K562 (cell line): ENCODE measurements around the gene PRSS1. TPM values are rescaled to one million over a fixed set of nuclear protein-coding genes. Genes with fewer than 3 reads are reported as not detected.

Experiments
- ATAC-seq: fragments of 200-7000 bp; cut with Tn5 transposase; 3 replicates; pipeline ENCODE4 v1.9.1; 2020; ENCODE audit warnings: moderate library complexity
- BruUV-seq: library from RNA; stranded (reverse); fragments of 400-500 nt; replicated peaks from 2 replicates; lab custom pipeline; 2021; lab: Mats Ljungman, UMichigan
- CTCF ChIA-PET: fragments of 300-600 bp; formaldehyde crosslinking; extraction: SDS; loops from one replicate; lab custom pipeline; 2021; ENCODE audit warnings: low intra/inter-chr PET ratio; lab: Yijun Ruan, JAX
- POLR2A ChIA-PET: fragments of 300-600, 350-650 bp; sonication (Branson Sonifier 250); formaldehyde crosslinking; extraction: SDS; loops from one replicate; lab custom pipeline; 2021; ENCODE audit warnings: antibody characterized with exemption, inconsistent platforms; lab: Yijun Ruan, JAX
- DNase-seq, 4 experiments: peaks; one replicate each; pipeline versions ENCODE4 v3.0.0 to v3.0.0-alpha.2; 2011 to 2018; ENCODE audit warnings: low spot score in 3 of 4, mixed read lengths in 3 of 4; ENCODE audit errors: extremely low read depth in 1 of 4
- FAIRE-seq: peaks from 2 replicates; lab custom pipeline; 2011; peaks lifted over from hg19 to GRCh38; lab: Jason Lieb, UNC
- H2AFZ ChIP-seq: 2 replicates; pipeline ENCODE4 v1.6.0; 2011; ENCODE audit warnings: low read depth, low read length, control low read depth, inconsistent platforms
- H3K27ac ChIP-seq: fragments of 200-600 bp; 3 replicates; pipeline ENCODE4 v1.8.0; 2011; ENCODE audit warnings: low read depth, mild to moderate bottlenecking, control low read depth, inconsistent platforms, low read length, moderate library complexity, mixed read lengths; ENCODE audit errors: extremely low read depth
- H3K27me3 ChIP-seq, 2 experiments: fragments of 300-600 bp in 1 of 2; 2 replicates in 1 of 2; 3 replicates in 1 of 2; pipeline versions ENCODE4 v1.6.0 to v1.8.0; 2011; ENCODE audit warnings: inconsistent platforms in 2 of 2, low read length in 2 of 2, mild to moderate bottlenecking in 1 of 2, mixed read lengths in 1 of 2, moderate library complexity in 1 of 2; ENCODE audit not compliant: control insufficient read depth in 2 of 2, insufficient read depth in 2 of 2
- H3K36me3 ChIP-seq: fragments of 300-600 bp; 3 replicates; pipeline ENCODE4 v1.8.0; 2011; ENCODE audit warnings: mild to moderate bottlenecking, low read length, inconsistent platforms; ENCODE audit not compliant: control insufficient read depth, insufficient read depth
- H3K4me1 ChIP-seq, 2 experiments: fragments of 200-600 bp in 1 of 2; replicated peaks in 1 of 2; 2 replicates in 1 of 2; 3 replicates in 1 of 2; pipeline versions ENCODE4 v1.5.1 to v1.8.0; 2011; ENCODE audit warnings: inconsistent platforms in 2 of 2, low read length in 2 of 2, mild to moderate bottlenecking in 1 of 2, mixed read lengths in 1 of 2, moderate library complexity in 1 of 2; ENCODE audit not compliant: control insufficient read depth in 2 of 2, insufficient read depth in 2 of 2
- H3K4me2 ChIP-seq: 2 replicates; pipeline ENCODE4 v1.6.1; 2011; ENCODE audit warnings: low read length, control low read depth, inconsistent platforms, mixed read lengths; ENCODE audit not compliant: insufficient read depth
- H3K4me3 ChIP-seq: fragments of 200-600 bp; sonication (generic), shearing (Covaris generic); 2 replicates; pipeline ENCODE4 v1.5.1; 2016; ENCODE audit warnings: control low read depth, inconsistent platforms
- H3K79me2 ChIP-seq: fragments of 200-600 bp; 3 replicates; pipeline ENCODE4 v1.8.0; 2011; ENCODE audit warnings: low read length, inconsistent platforms; ENCODE audit not compliant: control insufficient read depth, insufficient read depth
- H3K9ac ChIP-seq, 2 experiments: 2 replicates each; pipeline versions ENCODE4 v1.6.0 to v1.6.1; 2011; ENCODE audit warnings: low read depth in 2 of 2, low read length in 2 of 2, control low read depth in 1 of 2, inconsistent platforms in 1 of 2, mild to moderate bottlenecking in 1 of 2, mixed read lengths in 1 of 2; ENCODE audit not compliant: insufficient read depth in 1 of 2
- H3K9me1 ChIP-seq: one replicate; pipeline ENCODE4 v1.6.0; 2011; ENCODE audit warnings: inconsistent platforms, mild to moderate bottlenecking, low read length, moderate library complexity; ENCODE audit not compliant: control insufficient read depth, insufficient read depth
- H3K9me3 ChIP-seq: replicated peaks from 2 replicates; pipeline ENCODE4 v1.5.1; 2011; ENCODE audit warnings: low read depth, low read length, inconsistent platforms; ENCODE audit not compliant: control insufficient read depth, insufficient read depth
- H4K20me1 ChIP-seq: replicated peaks from 2 replicates; pipeline ENCODE4 v1.6.1; 2011; ENCODE audit warnings: low read length, inconsistent platforms, mixed read lengths; ENCODE audit not compliant: control insufficient read depth, insufficient read depth
- BACH1 ChIP-seq: fragments of 200-800 bp; sonication (Bioruptor generic); IDR thresholded peaks from 2 replicates; pipeline ENCODE4 v1.6.1; 2016; ENCODE audit warnings: missing genetic modification characterization, missing compliant biosample characterization
- L3MBTL2 ChIP-seq: fragments of 450-650 bp; IDR thresholded peaks from 2 replicates; pipeline ENCODE4 v1.6.1; 2016; ENCODE audit warnings: mild to moderate bottlenecking, moderate library complexity
- LCOR ChIP-seq: sonication (generic); formaldehyde crosslinking; IDR thresholded peaks from 2 replicates; pipeline ENCODE4 v1.8.0; 2022; ENCODE audit warnings: mild to moderate bottlenecking, missing genetic modification reagents
- PCBP1 ChIP-seq: fragments of 200-400 bp; formaldehyde crosslinking; IDR thresholded peaks from 2 replicates; pipeline ENCODE4 v1.6.1; 2018; ENCODE audit warnings: mild to moderate bottlenecking, low read depth, low read length; ENCODE audit not compliant: poor library complexity, severe bottlenecking
- PHF21A ChIP-seq: fragments of 450-650 bp; IDR thresholded peaks from 2 replicates; pipeline ENCODE4 v1.6.1; 2017; ENCODE audit warnings: low read depth, borderline replicate concordance
- POLR2A ChIP-seq: fragments of 450-650 bp; conservative IDR thresholded peaks from 2 replicates; pipeline ENCODE4 v1.6.1; 2016
- PRMT5 ChIP-seq: sonication (generic); formaldehyde crosslinking; IDR thresholded peaks from 2 replicates; pipeline ENCODE4 v1.5.0; 2020; ENCODE audit warnings: missing genetic modification reagents
- RBBP5 ChIP-seq: fragments of 200-600 bp; sonication (generic); IDR thresholded peaks from 2 replicates; pipeline ENCODE4 v1.6.1; 2012; ENCODE audit warnings: borderline replicate concordance, mild to moderate bottlenecking, low read length, control low read depth, inconsistent platforms; ENCODE audit not compliant: insufficient read depth, poor library complexity, severe bottlenecking
- SIX5 ChIP-seq, 2 experiments: IDR thresholded peaks; 2 replicates each; pipeline ENCODE4 v1.6.1; 2011; ENCODE audit warnings: low read length in 2 of 2, borderline replicate concordance in 1 of 2, low read depth in 1 of 2, mild to moderate bottlenecking in 1 of 2, moderate library complexity in 1 of 2; ENCODE audit not compliant: insufficient read depth in 1 of 2
- SLC30A9 ChIP-seq: fragments of 250-450 bp; sonication (Bioruptor Pico); IDR thresholded peaks from 2 replicates; pipeline ENCODE4 v1.8.0; 2022; ENCODE audit warnings: mild to moderate bottlenecking, moderate library complexity
- SRF ChIP-seq, 2 experiments: fragments of 250-450, 450-650 bp in 1 of 2; sonication (Bioruptor Pico) in 1 of 2; sonication (generic) in 1 of 2; formaldehyde crosslinking; IDR thresholded peaks; 2 replicates each; pipeline versions ENCODE4 v1.5.0 to v1.5.1; 2020 to 2022; ENCODE audit warnings: mild to moderate bottlenecking in 1 of 2, missing genetic modification reagents in 1 of 2
- TEAD4 ChIP-seq, 2 experiments: sonication (generic) in 1 of 2; formaldehyde crosslinking in 1 of 2; IDR thresholded peaks; 2 replicates each; pipeline versions ENCODE4 v1.6.1 to v1.8.0; 2012 to 2022; ENCODE audit warnings: borderline replicate concordance in 1 of 2, inconsistent platforms in 1 of 2, low read length in 1 of 2, mild to moderate bottlenecking in 1 of 2, missing genetic modification reagents in 1 of 2
- TSC22D4 ChIP-seq: fragments of 450-650 bp; IDR thresholded peaks from 2 replicates; pipeline ENCODE4 v1.6.1; 2016; ENCODE audit warnings: missing genetic modification characterization, missing biosample characterization, control low read depth
- ZNF224 ChIP-seq: sonication (generic); formaldehyde crosslinking; IDR thresholded peaks from 2 replicates; pipeline ENCODE4 v1.8.0; 2022; ENCODE audit warnings: mild to moderate bottlenecking, missing genetic modification reagents
- ZNF79 ChIP-seq: fragments of 250-450 bp; sonication (Bioruptor Pico); IDR thresholded peaks from 2 replicates; pipeline ENCODE4 v1.4.0; 2020; ENCODE audit warnings: low read depth, mild to moderate bottlenecking, moderate library complexity
- WGBS: fragments of 100-300 bp; shearing (Covaris generic); methylation state at CpG from one replicate; pipeline ENCODE4 v1.1.6; 2016; ENCODE audit warnings: low coverage, mixed read lengths; ENCODE audit not compliant: insufficient coverage; ENCODE audit errors: missing lambda C conversion rate; 5-methylcytosine and 5-hydroxymethylcytosine counted together
- in situ Hi-C: fragments of 300-500 bp; cut with MboI; formaldehyde crosslinking; loops from 4 replicates; pipeline ENCODE4 v1.15.0; 2018; ENCODE audit warnings: inconsistent platforms, mixed read lengths
- intact Hi-C: fragments of 100-400 bp; cut with micrococcal nuclease; formaldehyde crosslinking; loops from 2 replicates; pipeline ENCODE4 v1.14.2; 2022
- polyA plus RNA-seq, 8 experiments: library from polyadenylated mRNA; depleted of rRNA in 4 of 8; stranded (reverse) in 5 of 8; unstranded in 3 of 8; fragments of >200 nt; fragmentation: Nextera tagmentation in 2 of 8; fragmentation: Illumina TruSeq in 1 of 8; extraction: Ambion mirVana in 2 of 8; extraction: Trizol in 1 of 8; gene quantifications; 2 replicates each; pipeline versions ENCODE4 v1.2.1 to v1.2.3, GENCODE V29; 2011 to 2014; ENCODE audit warnings: inconsistent platforms in 1 of 8, missing spikeins in 1 of 8
- total RNA-seq, 7 experiments: library from RNA; depleted of rRNA in 6 of 7; stranded (reverse); fragments of >200 nt in 6 of 7; fragmentation: Illumina TruSeq in 2 of 7; extraction: Trizol in 2 of 7; gene quantifications; 2 replicates each; pipeline versions ENCODE4 v1.2.1 to v1.2.3, GENCODE V29; 2011 to 2021; ENCODE audit warnings: low replicate concordance in 1 of 7
- TF ChIP-seq, protein P1 (sequence below): sonication (generic); formaldehyde crosslinking; IDR thresholded peaks from 2 replicates; pipeline ENCODE4 v1.8.0; 2022; ENCODE audit warnings: mild to moderate bottlenecking, missing genetic modification reagents

The PRSS1 gene
- total and polyA plus RNA-seq, 9 of the 15 experiments (the other 6 are each of a cell fraction or from before 2014, with no cell fraction given), result 0.07 to 6.6 (median 0.20) TPM; not detected in 6

DNA sequence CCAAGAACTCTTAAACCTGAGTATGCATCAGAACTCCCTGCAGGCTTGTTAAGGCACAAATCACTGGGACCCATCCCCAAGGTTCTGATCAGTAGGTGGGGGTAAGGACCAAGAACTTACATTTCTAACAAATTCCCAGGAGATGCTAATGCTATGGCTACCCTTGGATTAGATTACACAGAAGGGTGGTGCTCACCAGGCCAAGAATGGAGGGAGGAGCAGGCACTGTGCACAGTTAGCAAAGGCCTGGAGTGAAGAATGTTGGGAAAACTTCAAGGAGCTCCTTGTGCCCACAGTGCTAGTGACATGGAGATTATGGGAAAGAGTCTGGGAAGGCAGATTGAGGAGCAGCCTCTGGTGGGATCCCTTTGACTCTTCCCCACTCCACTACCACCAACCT is 23.4 kb downstream of the PRSS1 start (continued):
- TF ChIP-seq, protein P1, sequence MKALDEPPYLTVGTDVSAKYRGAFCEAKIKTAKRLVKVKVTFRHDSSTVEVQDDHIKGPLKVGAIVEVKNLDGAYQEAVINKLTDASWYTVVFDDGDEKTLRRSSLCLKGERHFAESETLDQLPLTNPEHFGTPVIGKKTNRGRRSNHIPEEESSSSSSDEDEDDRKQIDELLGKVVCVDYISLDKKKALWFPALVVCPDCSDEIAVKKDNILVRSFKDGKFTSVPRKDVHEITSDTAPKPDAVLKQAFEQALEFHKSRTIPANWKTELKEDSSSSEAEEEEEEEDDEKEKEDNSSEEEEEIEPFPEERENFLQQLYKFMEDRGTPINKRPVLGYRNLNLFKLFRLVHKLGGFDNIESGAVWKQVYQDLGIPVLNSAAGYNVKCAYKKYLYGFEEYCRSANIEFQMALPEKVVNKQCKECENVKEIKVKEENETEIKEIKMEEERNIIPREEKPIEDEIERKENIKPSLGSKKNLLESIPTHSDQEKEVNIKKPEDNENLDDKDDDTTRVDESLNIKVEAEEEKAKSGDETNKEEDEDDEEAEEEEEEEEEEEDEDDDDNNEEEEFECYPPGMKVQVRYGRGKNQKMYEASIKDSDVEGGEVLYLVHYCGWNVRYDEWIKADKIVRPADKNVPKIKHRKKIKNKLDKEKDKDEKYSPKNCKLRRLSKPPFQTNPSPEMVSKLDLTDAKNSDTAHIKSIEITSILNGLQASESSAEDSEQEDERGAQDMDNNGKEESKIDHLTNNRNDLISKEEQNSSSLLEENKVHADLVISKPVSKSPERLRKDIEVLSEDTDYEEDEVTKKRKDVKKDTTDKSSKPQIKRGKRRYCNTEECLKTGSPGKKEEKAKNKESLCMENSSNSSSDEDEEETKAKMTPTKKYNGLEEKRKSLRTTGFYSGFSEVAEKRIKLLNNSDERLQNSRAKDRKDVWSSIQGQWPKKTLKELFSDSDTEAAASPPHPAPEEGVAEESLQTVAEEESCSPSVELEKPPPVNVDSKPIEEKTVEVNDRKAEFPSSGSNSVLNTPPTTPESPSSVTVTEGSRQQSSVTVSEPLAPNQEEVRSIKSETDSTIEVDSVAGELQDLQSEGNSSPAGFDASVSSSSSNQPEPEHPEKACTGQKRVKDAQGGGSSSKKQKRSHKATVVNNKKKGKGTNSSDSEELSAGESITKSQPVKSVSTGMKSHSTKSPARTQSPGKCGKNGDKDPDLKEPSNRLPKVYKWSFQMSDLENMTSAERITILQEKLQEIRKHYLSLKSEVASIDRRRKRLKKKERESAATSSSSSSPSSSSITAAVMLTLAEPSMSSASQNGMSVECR, result no peak
- no peak for TF ChIP-seq ZNF79 (CRISPR knock-in tag)

DNA sequence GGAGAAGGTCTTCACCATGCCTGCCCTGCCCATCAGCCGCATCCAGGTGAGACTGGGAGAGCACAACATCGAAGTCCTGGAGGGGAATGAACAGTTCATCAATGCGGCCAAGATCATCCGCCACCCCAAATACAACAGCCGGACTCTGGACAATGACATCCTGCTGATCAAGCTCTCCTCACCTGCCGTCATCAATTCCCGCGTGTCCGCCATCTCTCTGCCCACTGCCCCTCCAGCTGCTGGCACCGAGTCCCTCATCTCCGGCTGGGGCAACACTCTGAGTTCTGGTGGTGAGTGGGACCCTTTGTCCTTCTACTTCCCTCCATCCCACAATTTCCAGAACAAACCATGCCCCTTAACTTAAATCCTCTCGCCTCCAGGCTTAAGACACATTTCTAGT is 24.0 kb downstream of the PRSS1 start:
- DNase-seq (no peak), ATAC-seq (no peak), FAIRE-seq (no peak)
- Histone ChIP-seq H3K4me1 (no peaks in the 10 kb centered on the region; a peak in 1 of 5 replicates), H3K9ac (no peak overlapping the region), H3K27me3 (peaks cover 0 to 31% of the 10 kb centered on the region in 2 experiments; a peak in 3 of 5 replicates), H3K79me2 (no peaks in the 10 kb centered on the region), H3K4me2 (no peak overlapping the region), H4K20me1 (no peaks in the 10 kb centered on the region; the same call in 1 of the 2 replicates), H3K4me3 (no peak overlapping the region), H3K36me3 (no peaks in the 10 kb centered on the region), H2AFZ (no peak overlapping the region), H3K9me1 (no peaks in the 10 kb centered on the region), H3K27ac (no peak overlapping the region), H3K9me3 (no peaks in the 10 kb centered on the region)
- BruUV-seq, result no TSS peak
- ChIA-PET POLR2A (interaction anchor here (0.5 kb wide), 1 partner anchor 418 kb away, joined by 5 read pairs; no protein-coding TSS in a partner anchor), CTCF (no interaction called here)
- WGBS, result 2% methylated on average over 12 of the region's 12 CpGs
- intact Hi-C loops, result no loop called here
- TF ChIP-seq SLC30A9 (CRISPR knock-in tag) (no peak), PRMT5 (CRISPR knock-in tag) (no peak), PCBP1 (no peak), LCOR (CRISPR knock-in tag) (no peak), PHF21A (no peak), SRF (CRISPR knock-in tag; IDR thresholded peaks at IDR 0.05) (no peak), RBBP5 (no peak), TSC22D4 (tag) (no peak), ZNF224 (CRISPR knock-in tag) (no peak), TEAD4 (IDR thresholded peaks at IDR 0.05; ENCODE audit: low read length) (no peak), TEAD4 (CRISPR knock-in tag; IDR thresholded peaks at IDR 0.05; ENCODE audit: borderline replicate concordance) (no peak), SIX5 (IDR thresholded peaks at IDR 0.05; ENCODE audit: borderline replicate concordance in 1 of 2, insufficient read depth in 1 of 2, low read depth in 1 of 2, low read length in 2 of 2) (no peak), BACH1 (no peak), L3MBTL2 (no peak), POLR2A (no peak)
- in situ Hi-C loops, result no loop called here
